Loucy (cell line): ENCODE data around the gene TBL1XR1.
"Not testable (repeated sequence)": the region's sequence is repeated elsewhere in the genome, so short reads cannot be mapped to it uniquely, and the experiment has no call there.

Source experiments
- H2AFZ ChIP-seq: fragments of 200-600 bp; sonication (generic); 2 replicates; pipeline ENCODE4 v1.6.0; 2016; ENCODE audit warnings: antibody characterized with exemption, mild to moderate bottlenecking, low read length, moderate library complexity
- H3F3A ChIP-seq: fragments of 200-600 bp; 2 replicates; pipeline ENCODE4 v1.6.0; 2016; ENCODE audit warnings: antibody characterized with exemption, low read depth, mild to moderate bottlenecking
- H3K27me3 ChIP-seq: fragments of 200-600 bp; sonication (generic); 2 replicates; pipeline ENCODE4 v1.6.1; 2014; ENCODE audit warnings: low read length, mild to moderate bottlenecking; ENCODE audit not compliant: insufficient read depth, poor library complexity, severe bottlenecking
- H3K36me3 ChIP-seq: fragments of 200-600 bp; sonication (generic); 2 replicates; pipeline ENCODE4 v1.6.1; 2016; ENCODE audit warnings: low read length; ENCODE audit not compliant: insufficient read depth
- H3K4me1 ChIP-seq: fragments of 200-600 bp; sonication (generic); 2 replicates; pipeline ENCODE4 v1.5.1; 2014; ENCODE audit warnings: low read length, mild to moderate bottlenecking; ENCODE audit not compliant: insufficient read depth, poor library complexity, severe bottlenecking
- H3K4me2 ChIP-seq: fragments of 200-600 bp; sonication (generic); 2 replicates; pipeline ENCODE4 v1.6.0; 2014; ENCODE audit warnings: antibody characterized with exemption, low read length, low read depth, mild to moderate bottlenecking; ENCODE audit not compliant: poor library complexity, severe bottlenecking
- H3K4me3 ChIP-seq: fragments of 200-600 bp; sonication (generic); 2 replicates; pipeline ENCODE4 v1.5.1; 2014; ENCODE audit warnings: low read length, mild to moderate bottlenecking, mixed read lengths; ENCODE audit not compliant: poor library complexity, severe bottlenecking
- H3K79me2 ChIP-seq: fragments of 200-600 bp; sonication (generic); 2 replicates; pipeline ENCODE4 v1.6.1; 2014; ENCODE audit warnings: low read length; ENCODE audit not compliant: insufficient read depth
- H3K9ac ChIP-seq: fragments of 200-600 bp; sonication (generic); 2 replicates; pipeline ENCODE4 v1.6.0; 2014; ENCODE audit warnings: mild to moderate bottlenecking, low read depth, low read length, moderate library complexity; ENCODE audit not compliant: poor library complexity, severe bottlenecking
- H3K9me2 ChIP-seq: fragments of 200-600 bp; sonication (generic); replicated peaks from 2 replicates; pipeline ENCODE4 v1.6.1; 2016; ENCODE audit warnings: low read depth, low read length, mixed read lengths
- H3K9me3 ChIP-seq: fragments of 200-600 bp; sonication (generic); 2 replicates; pipeline ENCODE4 v1.6.1; 2014; ENCODE audit warnings: mild to moderate bottlenecking, antibody characterized with exemption, low read length, low read depth; ENCODE audit not compliant: insufficient read depth
- H4K20me1 ChIP-seq: fragments of 200-600 bp; sonication (generic); 2 replicates; pipeline ENCODE4 v1.6.0; 2014; ENCODE audit warnings: antibody characterized with exemption, low read length, mild to moderate bottlenecking; ENCODE audit not compliant: insufficient read depth, poor library complexity, severe bottlenecking
- CTCF ChIP-seq: fragments of 200-600 bp; sonication (generic); conservative IDR thresholded peaks from 2 replicates; pipeline ENCODE4 v1.5.1; 2014; ENCODE audit warnings: mild to moderate bottlenecking, antibody characterized with exemption, low read length
- EZH2phosphoT487 ChIP-seq: fragments of 200-600 bp; IDR thresholded peaks from 2 replicates; pipeline ENCODE4 v1.6.1; 2018; ENCODE audit warnings: antibody characterized with exemption, mild to moderate bottlenecking, moderate library complexity, borderline replicate concordance

TBL1XR1 gene

GRCh38 chr3:177141899-177142646, 55.2 kb downstream of the TBL1XR1 start:
- peaks cover 4% of the 10 kb centered on the region; the same call in 1 of the 2 replicates for H3K36me3 ChIP-seq
- no peak overlapping the region for H3K4me3 ChIP-seq
- H3K9me3 ChIP-seq, result no peaks in the 10 kb centered on the region
- H3K4me1 ChIP-seq, result peaks cover 56% of the 10 kb centered on the region
- H3F3A ChIP-seq, result no peaks in the 10 kb centered on the region
- H3K4me2 ChIP-seq, result peak overlapping the region; percentile 19
- H3K9me2 ChIP-seq, result no peaks in the 10 kb centered on the region
- no peaks in the 10 kb centered on the region for H3K27me3 ChIP-seq
- H2AFZ ChIP-seq, result no peak overlapping the region
- H4K20me1 ChIP-seq, result peaks cover 91% of the 10 kb centered on the region
- no peak overlapping the region for H3K9ac ChIP-seq
- TF ChIP-seq CTCF, result no peak
- TF ChIP-seq EZH2phosphoT487, result no peak
- H3K79me2 ChIP-seq, result peaks cover 100% of the 10 kb centered on the region

- H3K4me1 ChIP-seq, result peaks cover 50% of the 10 kb centered on the region
- TF ChIP-seq EZH2phosphoT487 (no peak), CTCF (no peak)
- no peaks in the 10 kb centered on the region for H3K9me3 ChIP-seq
- H3K4me2 ChIP-seq, result peak overlapping the region; percentile 19
- no peak overlapping the region for H3K4me3 ChIP-seq
- H3K36me3 ChIP-seq, result peaks cover 4% of the 10 kb centered on the region; the same call in 1 of the 2 replicates
- no peaks in the 10 kb centered on the region for H3F3A ChIP-seq
- H3K27me3 ChIP-seq, result no peaks in the 10 kb centered on the region
- H3K9ac ChIP-seq, result no peak overlapping the region
- no peaks in the 10 kb centered on the region for H3K9me2 ChIP-seq
- H4K20me1 ChIP-seq, result peaks cover 91% of the 10 kb centered on the region
- H2AFZ ChIP-seq, result no peak overlapping the region
- H3K79me2 ChIP-seq, result peaks cover 100% of the 10 kb centered on the region
Measured at GRCh38 chr3:177141471-177141870, 55.8 kb downstream of the TBL1XR1 start.

GRCh38 chr3:177139220-177139619, 58.1 kb downstream of the TBL1XR1 start:
- Histone ChIP-seq H4K20me1 (peaks cover 92% of the 10 kb centered on the region), H3K4me1 (peaks cover 35% of the 10 kb centered on the region), H3K79me2 (peaks cover 99% of the 10 kb centered on the region), H3K36me3 (peaks cover 12% of the 10 kb centered on the region; the same call in 1 of the 2 replicates)
- not testable (repeated sequence) for H3F3A ChIP-seq, H3K9me3 ChIP-seq, H3K27me3 ChIP-seq, H3K4me2 ChIP-seq, H2AFZ ChIP-seq, H3K4me3 ChIP-seq, H3K9me2 ChIP-seq, H3K9ac ChIP-seq
